IgD-negative memory B cell (primary cell): ENCODE results near the gene ZNF653. TPM values are rescaled to one million over a fixed set of nuclear protein-coding genes. Genes with fewer than 3 reads are reported as not detected.
"Not testable (repeated sequence)": the region's sequence is repeated elsewhere in the genome, so short reads cannot be mapped to it uniquely, and the experiment has no call there.

Experiments
- H3K27ac Mint-ChIP-seq, 3 donors: one replicate each; pipeline ENCODE4 v1.8.0; 2020 to 2022; ENCODE audit warnings: mild to moderate bottlenecking in 3 of 3, mixed read lengths in 3 of 3, moderate library complexity in 1 of 3
- H3K27me3 Mint-ChIP-seq: one replicate; pipeline ENCODE4 v1.8.0; 2021; ENCODE audit warnings: mixed read lengths
- H3K36me3 Mint-ChIP-seq: one replicate; pipeline ENCODE4 v1.8.0; 2020; ENCODE audit warnings: mild to moderate bottlenecking, mixed read lengths
- H3K4me1 Mint-ChIP-seq, 3 donors: one replicate each; pipeline ENCODE4 v1.8.0; 2020 to 2022; ENCODE audit warnings: mixed read lengths in 3 of 3, mild to moderate bottlenecking in 1 of 3
- H3K4me3 Mint-ChIP-seq, 4 donors: one replicate each; pipeline ENCODE4 v1.8.0; 2020 to 2022; ENCODE audit warnings: mild to moderate bottlenecking in 4 of 4, mixed read lengths in 4 of 4, moderate library complexity in 3 of 4
- H3K9me3 Mint-ChIP-seq, 3 donors: one replicate each; pipeline ENCODE4 v1.8.0; 2020 to 2021; ENCODE audit warnings: mixed read lengths in 3 of 3, mild to moderate bottlenecking in 1 of 3
- polyA plus RNA-seq: library from polyadenylated mRNA; unstranded; fragments of 300-500 nt; fragmentation: Illumina TruSeq; gene quantifications from one replicate; pipeline ENCODE4 v1.2.3, GENCODE V29; 2021

Gene ZNF653
- polyA plus RNA-seq, 1 donor from 2014 or later, result 4.3 TPM

DNA sequence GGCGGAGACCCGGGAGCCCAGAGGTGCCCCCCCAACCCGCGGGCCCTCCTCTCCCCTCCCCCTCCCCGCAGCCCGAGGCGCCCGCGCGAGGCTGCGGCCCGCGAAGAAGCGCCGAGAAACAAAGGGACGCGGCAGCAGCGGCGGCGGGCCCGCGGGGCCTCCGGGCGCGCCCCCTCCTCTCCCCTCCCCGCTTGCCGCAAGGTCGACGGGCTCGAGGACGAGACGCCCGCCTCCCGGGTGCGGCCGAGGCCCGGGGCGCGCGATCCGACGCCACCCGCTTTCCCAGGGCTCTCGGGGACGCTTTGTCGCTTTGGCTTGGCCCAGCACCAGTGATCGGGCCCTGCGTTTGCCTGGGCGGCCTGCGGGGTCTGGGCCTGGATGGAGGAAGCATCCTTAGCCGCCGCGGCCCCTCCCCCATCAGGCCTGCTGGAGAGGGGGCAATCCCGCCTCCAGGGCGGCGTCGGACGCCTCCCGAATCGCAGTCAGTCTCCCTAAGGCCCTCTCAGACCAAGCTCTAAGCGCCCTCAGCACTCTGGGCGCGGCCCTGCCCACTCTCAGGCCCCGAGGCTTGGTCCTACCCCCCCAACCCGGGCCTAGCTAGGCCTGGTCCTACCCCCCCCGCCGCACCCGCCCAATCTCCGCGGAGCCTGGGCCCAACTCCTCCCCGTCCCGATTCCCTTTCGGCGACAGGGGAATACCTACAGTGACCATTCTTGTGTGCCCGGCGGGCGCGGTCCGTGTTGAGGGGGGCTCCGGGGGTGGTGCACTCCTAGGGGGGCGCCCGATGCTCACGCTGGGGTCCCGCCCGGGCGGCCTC lies 25.5 kb downstream of the ZNF653 start:
- peaks cover 4 to 12% (median 9%) of the 10 kb centered on the region in 3 donors for H3K4me1 Mint-ChIP-seq
- no peaks in the 10 kb centered on the region for H3K9me3 Mint-ChIP-seq
- no peaks in the 10 kb centered on the region for H3K36me3 Mint-ChIP-seq
- H3K27ac Mint-ChIP-seq, result no peak overlapping the region
- peaks cover 26% of the 10 kb centered on the region for H3K27me3 Mint-ChIP-seq
- no peak overlapping the region for H3K4me3 Mint-ChIP-seq

DNA sequence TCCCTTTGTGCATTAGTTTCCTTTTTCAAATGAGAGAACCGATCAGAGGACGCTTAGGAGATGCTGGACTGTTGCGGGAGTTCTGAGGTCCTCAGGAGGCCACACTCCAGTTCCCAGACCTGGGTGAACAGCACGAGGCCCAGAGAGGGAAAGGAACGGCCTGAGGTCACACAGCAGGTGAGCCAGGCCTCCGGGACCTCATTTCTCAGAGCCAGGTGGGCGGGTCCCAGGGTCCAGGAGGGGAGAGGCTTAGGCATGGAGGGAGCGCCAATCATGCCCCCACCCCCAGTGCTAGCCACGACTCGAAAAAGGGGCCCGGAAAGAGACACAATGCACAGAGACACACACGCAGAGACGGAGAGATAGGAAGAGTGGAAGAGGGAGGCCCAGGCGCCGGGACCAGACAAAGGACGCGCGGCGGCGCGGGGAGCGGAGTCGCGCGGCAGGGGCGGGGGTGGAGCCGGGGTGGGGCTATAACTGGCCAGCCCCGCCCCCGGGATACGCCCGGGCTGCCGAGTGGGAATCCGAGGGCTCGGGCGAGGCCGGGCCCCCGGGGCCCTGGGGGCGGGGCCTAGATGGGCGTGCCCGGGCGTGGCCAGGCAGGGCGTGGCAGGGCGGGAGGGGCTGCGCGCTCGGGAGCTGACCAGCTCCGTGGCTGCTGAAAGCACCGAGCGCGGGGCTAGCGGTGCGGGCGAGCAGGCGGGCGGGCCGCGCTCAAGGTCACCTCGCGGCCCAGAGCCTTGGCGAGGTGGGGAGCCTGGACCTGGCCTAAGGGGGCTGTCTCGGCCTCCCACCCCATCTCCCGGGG lies 26.3 kb downstream of the ZNF653 start:
- peak overlapping the region in 1 of 3 donors; percentile 7 for H3K27ac Mint-ChIP-seq

GRCh38 chr19:11478167-11479089 lies 27.2 kb downstream of the ZNF653 start:
- Mint-ChIP-seq H3K36me3 (no peaks in the 10 kb centered on the region), H3K9me3 (peaks cover 0 to 2% (median 0%) of the 10 kb centered on the region in 3 donors), H3K4me3 (peak overlapping the region in 1 of 4 donors; percentile 6), H3K27me3 (peaks cover 24% of the 10 kb centered on the region), H3K4me1 (peaks cover 4 to 12% (median 9%) of the 10 kb centered on the region in 3 donors), H3K27ac (peak overlapping the region in 1 of 3 donors; percentile 7)

More for the DNA sequence above, 26.3 kb downstream of the ZNF653 start:
- Mint-ChIP-seq H3K9me3 (no peaks in the 10 kb centered on the region), H3K36me3 (no peaks in the 10 kb centered on the region), H3K4me1 (peaks cover 4 to 12% (median 9%) of the 10 kb centered on the region in 3 donors), H3K27me3 (peaks cover 25% of the 10 kb centered on the region), H3K4me3 (peak overlapping the region in 1 of 4 donors; percentile 91)

GRCh38 chr19:11475861-11476260 lies 29.8 kb downstream of the ZNF653 start:
- Mint-ChIP-seq H3K36me3 (no peaks in the 10 kb centered on the region), H3K4me1 (peaks cover 0 to 5% (median 3%) of the 10 kb centered on the region in 3 donors), H3K9me3 (peaks cover 0 to 2% (median 0%) of the 10 kb centered on the region in 3 donors), H3K4me3 (no peak overlapping the region), H3K27me3 (peaks cover 15% of the 10 kb centered on the region), H3K27ac (peak overlapping the region in 1 of 3 donors; percentile 37)

DNA sequence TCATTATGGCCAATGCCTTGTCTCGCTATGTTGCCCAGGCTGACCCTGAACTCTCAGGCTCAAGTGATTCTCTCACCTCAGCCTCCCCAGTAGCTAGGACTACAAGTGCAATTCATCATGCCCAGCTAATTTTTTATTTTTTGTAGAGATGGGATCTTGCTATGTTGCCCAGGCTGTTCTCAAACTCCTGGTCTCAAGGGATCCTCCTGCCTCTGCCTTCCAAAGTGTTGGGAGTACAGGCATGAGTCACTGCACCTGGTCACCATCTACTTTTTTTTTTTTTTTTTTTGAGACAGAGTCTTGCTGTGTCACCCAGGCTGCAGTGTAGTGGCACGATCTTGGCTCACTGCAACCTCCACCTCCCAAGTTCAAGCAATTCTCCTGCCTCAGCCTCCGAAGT lies 30.3 kb downstream of the ZNF653 start:
- not testable (repeated sequence) for H3K4me1 Mint-ChIP-seq, H3K4me3 Mint-ChIP-seq, H3K27ac Mint-ChIP-seq, H3K9me3 Mint-ChIP-seq, H3K36me3 Mint-ChIP-seq
- H3K27me3 Mint-ChIP-seq, result peaks cover 15% of the 10 kb centered on the region

DNA sequence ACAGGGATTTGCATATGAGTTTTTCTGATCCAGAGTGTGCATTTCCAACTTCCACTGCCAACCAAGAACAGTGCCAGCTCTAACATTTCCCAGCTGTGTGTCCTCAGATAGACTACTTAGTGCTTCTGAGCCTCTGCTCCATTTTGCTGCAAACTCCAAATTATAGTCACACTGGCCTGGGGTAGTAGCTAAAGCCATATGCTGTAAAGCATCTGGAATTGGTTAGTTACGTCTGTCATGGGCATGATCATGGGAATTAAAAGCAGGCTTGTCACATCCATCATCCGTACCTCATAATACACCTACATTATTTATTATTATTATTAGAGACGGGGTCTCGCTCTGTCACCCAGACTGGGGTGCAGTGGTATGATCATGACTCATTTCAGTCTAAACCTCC lies 31.9 kb downstream of the ZNF653 start:
- Mint-ChIP-seq H3K36me3 (no peaks in the 10 kb centered on the region), H3K27ac (no peak overlapping the region), H3K4me1 (peaks cover 0 to 3% (median 2%) of the 10 kb centered on the region in 3 donors), H3K9me3 (peaks cover 0 to 2% (median 0%) of the 10 kb centered on the region in 3 donors), H3K27me3 (peaks cover 9% of the 10 kb centered on the region), H3K4me3 (no peak overlapping the region)

GRCh38 chr19:11468266-11468845 lies 37.3 kb downstream of the ZNF653 start:
- not testable (repeated sequence) for H3K27me3 Mint-ChIP-seq, H3K4me3 Mint-ChIP-seq, H3K36me3 Mint-ChIP-seq, H3K4me1 Mint-ChIP-seq, H3K9me3 Mint-ChIP-seq
- H3K27ac Mint-ChIP-seq, result peak overlapping the region in 1 of 3 donors; percentile 39

DNA sequence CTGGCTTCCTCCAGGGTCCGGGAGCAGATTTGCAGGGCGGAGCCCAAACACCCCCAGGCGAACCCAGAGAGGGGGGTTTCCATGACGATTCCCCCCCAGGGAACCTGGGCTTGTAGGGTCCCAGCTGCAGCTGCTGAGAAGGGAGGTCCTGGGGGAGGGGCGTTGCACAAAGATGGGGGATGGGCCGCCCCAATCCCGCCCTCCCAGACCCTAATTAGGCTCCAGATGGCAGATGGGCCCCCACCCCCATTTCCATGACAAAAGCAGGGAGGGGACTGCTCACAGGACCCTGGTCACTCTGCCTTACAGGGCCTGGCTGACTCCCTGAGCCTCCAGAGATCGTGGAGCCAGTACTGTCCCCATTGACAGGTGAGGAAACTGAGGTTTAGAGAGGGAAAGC lies 40.0 kb downstream of the ZNF653 start:
- Mint-ChIP-seq H3K36me3 (no peaks in the 10 kb centered on the region), H3K27me3 (peaks cover 2% of the 10 kb centered on the region), H3K9me3 (peaks cover 0 to under 1% (median 0%) of the 10 kb centered on the region in 3 donors), H3K4me1 (peaks cover 0 to 1% (median 0%) of the 10 kb centered on the region in 3 donors), H3K4me3 (no peak overlapping the region), H3K27ac (no peak overlapping the region)

- peaks cover 0 to 2% (median 0%) of the 10 kb centered on the region in 3 donors for H3K9me3 Mint-ChIP-seq
- H3K4me1 Mint-ChIP-seq, result peaks cover 0 to 1% (median 0%) of the 10 kb centered on the region in 3 donors
- no peak overlapping the region for H3K27ac Mint-ChIP-seq
- peaks cover 6% of the 10 kb centered on the region for H3K27me3 Mint-ChIP-seq
- no peak overlapping the region for H3K4me3 Mint-ChIP-seq
- no peaks in the 10 kb centered on the region for H3K36me3 Mint-ChIP-seq
Observed at GRCh38 chr19:11464333-11465265, 41.0 kb downstream of the ZNF653 start.

- Mint-ChIP-seq H3K27ac (no peak overlapping the region), H3K4me3 (no peak overlapping the region)
Observed at GRCh38 chr19:11463391-11463790, 42.2 kb downstream of the ZNF653 start.

GRCh38 chr19:11461453-11461852 lies 44.2 kb downstream of the ZNF653 start:
- peaks cover 10% of the 10 kb centered on the region for H3K27me3 Mint-ChIP-seq
- H3K27ac Mint-ChIP-seq, result no peak overlapping the region
- peaks cover 0 to 1% (median 0%) of the 10 kb centered on the region in 3 donors for H3K4me1 Mint-ChIP-seq
- H3K4me3 Mint-ChIP-seq, result no peak overlapping the region
- peaks cover 0 to 2% (median 0%) of the 10 kb centered on the region in 3 donors for H3K9me3 Mint-ChIP-seq
- H3K36me3 Mint-ChIP-seq, result no peaks in the 10 kb centered on the region

More at GRCh38 chr19:11463391-11463790, 42.2 kb downstream of the ZNF653 start:
- Mint-ChIP-seq H3K36me3 (no peaks in the 10 kb centered on the region), H3K4me1 (peaks cover 0 to 1% (median 0%) of the 10 kb centered on the region in 3 donors), H3K9me3 (peaks cover 0 to 2% (median 0%) of the 10 kb centered on the region in 3 donors), H3K27me3 (peaks cover 8% of the 10 kb centered on the region)

DNA sequence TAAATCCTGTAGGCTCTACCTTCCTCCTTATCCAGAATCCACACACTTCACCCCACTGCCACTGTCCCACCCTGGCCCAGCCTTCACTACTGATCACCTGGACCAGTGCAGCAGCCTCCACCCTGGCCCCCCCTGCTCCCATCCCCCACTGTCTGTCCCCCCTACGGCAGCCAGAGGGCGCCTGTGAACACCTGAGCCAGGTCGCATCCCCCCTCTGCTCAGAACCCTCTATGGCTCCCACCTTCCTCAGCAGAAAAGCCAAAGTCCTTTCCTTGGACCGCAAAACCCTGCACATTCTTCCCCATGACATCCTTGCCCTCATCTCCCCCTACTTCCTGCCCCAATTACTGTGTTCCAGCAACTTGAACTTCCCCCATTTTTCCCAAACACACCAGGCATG lies 45.4 kb downstream of the ZNF653 start:
- no peaks in the 10 kb centered on the region for H3K36me3 Mint-ChIP-seq
- H3K4me3 Mint-ChIP-seq, result no peak overlapping the region
- peaks cover 0 to 1% (median 0%) of the 10 kb centered on the region in 3 donors for H3K4me1 Mint-ChIP-seq
- peak overlapping the region in 1 of 3 donors; percentile 27 for H3K27ac Mint-ChIP-seq
- H3K9me3 Mint-ChIP-seq, result peaks cover 0 to 2% (median 0%) of the 10 kb centered on the region in 3 donors
- peaks cover 10% of the 10 kb centered on the region for H3K27me3 Mint-ChIP-seq

DNA sequence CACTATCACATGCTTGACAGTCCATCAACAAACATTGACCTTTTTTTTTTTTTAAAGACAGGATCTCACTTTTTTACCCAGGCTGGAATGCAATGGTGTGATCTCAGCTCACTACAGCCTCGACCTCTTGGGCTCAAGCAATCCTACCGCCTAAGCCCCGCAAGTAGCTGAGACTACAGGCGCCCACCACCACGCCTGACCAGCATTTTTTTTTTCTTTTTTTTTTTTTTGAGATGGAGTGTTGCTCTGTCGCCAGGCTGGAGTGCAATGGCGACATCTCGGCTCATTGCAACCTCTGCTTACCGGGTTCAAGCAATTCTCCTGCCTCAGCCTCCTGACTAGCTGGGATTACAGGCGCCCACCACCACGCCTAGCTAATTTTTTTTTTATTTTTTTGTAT lies 46.7 kb downstream of the ZNF653 start:
- not testable (repeated sequence) for H3K36me3 Mint-ChIP-seq, H3K4me1 Mint-ChIP-seq, H3K9me3 Mint-ChIP-seq, H3K27ac Mint-ChIP-seq
- Mint-ChIP-seq H3K4me3 (peak overlapping the region in 1 of 4 donors; percentile 39), H3K27me3 (peaks cover 10% of the 10 kb centered on the region)
